ENCODE results near the gene MRO. TPM values are rescaled to one million over a fixed set of nuclear protein-coding genes. Genes with fewer than 3 reads are reported as not detected.

Gene MRO
- polyA plus RNA-seq, 1 of the 3 experiments (the other 2 are of a cell fraction), result not detected

DNA sequence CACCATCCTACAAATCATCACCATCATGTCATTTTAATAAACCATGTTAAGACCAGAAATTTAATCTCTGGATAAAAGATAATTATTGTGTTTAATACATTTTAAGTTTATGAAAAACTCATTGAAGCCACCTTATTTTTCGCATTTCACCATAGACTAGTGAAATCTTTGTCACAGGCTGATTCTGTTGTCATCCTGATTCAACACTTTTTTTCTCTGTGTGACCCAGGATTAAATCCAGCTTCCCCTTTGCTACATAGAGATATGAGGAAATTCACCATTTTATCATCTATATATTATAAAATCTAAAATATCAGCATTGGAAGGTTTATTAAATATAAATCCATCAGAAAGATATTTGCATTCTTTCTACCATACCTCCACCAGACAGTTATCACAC lies 29.2 kb upstream of the MRO start:
- TF ChIP-seq MXI1 (IDR thresholded peaks at IDR 0.05; ENCODE audit: low read depth, low read length), result no peak
- no peak for TF ChIP-seq FOSL2 (IDR thresholded peaks at IDR 0.05; ENCODE audit: borderline replicate concordance, low read depth)
- TF ChIP-seq, protein P1, sequence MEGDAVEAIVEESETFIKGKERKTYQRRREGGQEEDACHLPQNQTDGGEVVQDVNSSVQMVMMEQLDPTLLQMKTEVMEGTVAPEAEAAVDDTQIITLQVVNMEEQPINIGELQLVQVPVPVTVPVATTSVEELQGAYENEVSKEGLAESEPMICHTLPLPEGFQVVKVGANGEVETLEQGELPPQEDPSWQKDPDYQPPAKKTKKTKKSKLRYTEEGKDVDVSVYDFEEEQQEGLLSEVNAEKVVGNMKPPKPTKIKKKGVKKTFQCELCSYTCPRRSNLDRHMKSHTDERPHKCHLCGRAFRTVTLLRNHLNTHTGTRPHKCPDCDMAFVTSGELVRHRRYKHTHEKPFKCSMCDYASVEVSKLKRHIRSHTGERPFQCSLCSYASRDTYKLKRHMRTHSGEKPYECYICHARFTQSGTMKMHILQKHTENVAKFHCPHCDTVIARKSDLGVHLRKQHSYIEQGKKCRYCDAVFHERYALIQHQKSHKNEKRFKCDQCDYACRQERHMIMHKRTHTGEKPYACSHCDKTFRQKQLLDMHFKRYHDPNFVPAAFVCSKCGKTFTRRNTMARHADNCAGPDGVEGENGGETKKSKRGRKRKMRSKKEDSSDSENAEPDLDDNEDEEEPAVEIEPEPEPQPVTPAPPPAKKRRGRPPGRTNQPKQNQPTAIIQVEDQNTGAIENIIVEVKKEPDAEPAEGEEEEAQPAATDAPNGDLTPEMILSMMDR (IDR thresholded peaks at IDR 0.05), result no peak
- TF ChIP-seq NRF1 (IDR thresholded peaks at IDR 0.05; ENCODE audit: low read depth, low read length), result no peak
- no peak for TF ChIP-seq ELF1 (IDR thresholded peaks at IDR 0.05)
- TF ChIP-seq, protein P2, sequence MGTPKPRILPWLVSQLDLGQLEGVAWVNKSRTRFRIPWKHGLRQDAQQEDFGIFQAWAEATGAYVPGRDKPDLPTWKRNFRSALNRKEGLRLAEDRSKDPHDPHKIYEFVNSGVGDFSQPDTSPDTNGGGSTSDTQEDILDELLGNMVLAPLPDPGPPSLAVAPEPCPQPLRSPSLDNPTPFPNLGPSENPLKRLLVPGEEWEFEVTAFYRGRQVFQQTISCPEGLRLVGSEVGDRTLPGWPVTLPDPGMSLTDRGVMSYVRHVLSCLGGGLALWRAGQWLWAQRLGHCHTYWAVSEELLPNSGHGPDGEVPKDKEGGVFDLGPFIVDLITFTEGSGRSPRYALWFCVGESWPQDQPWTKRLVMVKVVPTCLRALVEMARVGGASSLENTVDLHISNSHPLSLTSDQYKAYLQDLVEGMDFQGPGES (IDR thresholded peaks at IDR 0.05; ENCODE audit: low read depth, low read length), result no peak
- no peak for TF ChIP-seq YY1 (IDR thresholded peaks at IDR 0.05; ENCODE audit: low read depth)
- no peak for TF ChIP-seq RXRA (IDR thresholded peaks at IDR 0.05; ENCODE audit: borderline replicate concordance, low read depth)
- TF ChIP-seq SIN3A (IDR thresholded peaks at IDR 0.05; ENCODE audit: borderline replicate concordance, low read depth, low read length), result no peak
- no peak for TF ChIP-seq MEF2A (IDR thresholded peaks at IDR 0.05; ENCODE audit: borderline replicate concordance, low read depth)
- TF ChIP-seq, protein P3, sequence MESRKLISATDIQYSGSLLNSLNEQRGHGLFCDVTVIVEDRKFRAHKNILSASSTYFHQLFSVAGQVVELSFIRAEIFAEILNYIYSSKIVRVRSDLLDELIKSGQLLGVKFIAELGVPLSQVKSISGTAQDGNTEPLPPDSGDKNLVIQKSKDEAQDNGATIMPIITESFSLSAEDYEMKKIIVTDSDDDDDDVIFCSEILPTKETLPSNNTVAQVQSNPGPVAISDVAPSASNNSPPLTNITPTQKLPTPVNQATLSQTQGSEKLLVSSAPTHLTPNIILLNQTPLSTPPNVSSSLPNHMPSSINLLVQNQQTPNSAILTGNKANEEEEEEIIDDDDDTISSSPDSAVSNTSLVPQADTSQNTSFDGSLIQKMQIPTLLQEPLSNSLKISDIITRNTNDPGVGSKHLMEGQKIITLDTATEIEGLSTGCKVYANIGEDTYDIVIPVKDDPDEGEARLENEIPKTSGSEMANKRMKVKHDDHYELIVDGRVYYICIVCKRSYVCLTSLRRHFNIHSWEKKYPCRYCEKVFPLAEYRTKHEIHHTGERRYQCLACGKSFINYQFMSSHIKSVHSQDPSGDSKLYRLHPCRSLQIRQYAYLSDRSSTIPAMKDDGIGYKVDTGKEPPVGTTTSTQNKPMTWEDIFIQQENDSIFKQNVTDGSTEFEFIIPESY (IDR thresholded peaks at IDR 0.05; ENCODE audit: borderline replicate concordance, low read depth), result no peak
- TF ChIP-seq TAF1 (IDR thresholded peaks at IDR 0.05; ENCODE audit: borderline replicate concordance, low read depth, low read length), result no peak
- TF ChIP-seq JUND (IDR thresholded peaks at IDR 0.05), result no peak
- no peak for TF ChIP-seq NFIC (IDR thresholded peaks at IDR 0.05; ENCODE audit: borderline replicate concordance)
- no peak for TF ChIP-seq EP300 (IDR thresholded peaks at IDR 0.05; ENCODE audit: borderline replicate concordance in 1 of 2, low read depth in 1 of 2, low read length in 1 of 2)
- no peak for TF ChIP-seq RFX5 (IDR thresholded peaks at IDR 0.05; ENCODE audit: low read length)
- TF ChIP-seq CHD2 (IDR thresholded peaks at IDR 0.05; ENCODE audit: low read length, partially characterized antibody), result no peak
- TF ChIP-seq PBX3 (IDR thresholded peaks at IDR 0.05), result no peak
- TF ChIP-seq RCOR1 (IDR thresholded peaks at IDR 0.05; ENCODE audit: low read length), result no peak
- TF ChIP-seq GATA2 (CRISPR knock-in tag; IDR thresholded peaks at IDR 0.05), result no peak

More for the DNA sequence above, 29.2 kb upstream of the MRO start:
- Histone ChIP-seq H3K27me3 (ENCODE audit: insufficient read depth) (no peaks in the 10 kb centered on the region), H3K36me3 (replicated peaks in 1 of 2; ENCODE audit: control insufficient read depth in 1 of 2, insufficient read depth in 2 of 2, low read length in 1 of 2) (no peaks in the 10 kb centered on the region), H3F3A (replicated peaks; ENCODE audit: insufficient read depth) (peaks cover 6% of the 10 kb centered on the region), H3K9me2 (no peaks in the 10 kb centered on the region), H3K4me2 (no peak overlapping the region), H2AFZ (ENCODE audit: low read depth) (no peak overlapping the region), H3K27ac (ENCODE audit: low read depth in 2 of 2, low read length in 1 of 2) (no peak overlapping the region), H3K4me1 (ENCODE audit: control insufficient read depth in 1 of 2, insufficient read depth in 2 of 2, low read depth in 1 of 2, low read length in 1 of 2) (no peaks in the 10 kb centered on the region), H3K9me3 (no peaks in the 10 kb centered on the region), H4K20me1 (ENCODE audit: insufficient read depth) (no peaks in the 10 kb centered on the region), H3K4me3 (ENCODE audit: low read depth in 2 of 2, low read length in 1 of 2) (no peak overlapping the region), H3K79me2 (ENCODE audit: insufficient read depth) (no peaks in the 10 kb centered on the region), H3K9ac (no peak overlapping the region)
- WGBS (ENCODE audit: low lambda C conversion rate), result 86% methylated on average over 1 of the region's 1 CpG
- ChIA-PET POLR2A (no interaction called here), CTCF (interaction anchor here (1.4 kb wide), 1 partner anchor 8 kb away, joined by 3 read pairs; no protein-coding TSS in a partner anchor)
- DNase-seq, result no peak

Data from SK-N-SH (cell line).